Hematopoietic multipotent progenitor cell (in vitro differentiated cells): ENCODE measurements around the gene GLCE. TPM values are rescaled to one million over a fixed set of nuclear protein-coding genes. Genes with fewer than 3 reads are reported as not detected.

Experiments used
- DNase-seq, 3 donors: peaks; one replicate each; pipeline ENCODE4 v3.0.0-alpha.2; 2011 to 2015; ENCODE audit warnings: low read depth in 2 of 3, low spot score in 2 of 3
- total RNA-seq: library from RNA; depleted of rRNA; stranded (reverse); fragments of >200 nt; gene quantifications from one replicate; pipeline ENCODE4 v1.2.3, GENCODE V29; 2012

Gene GLCE
- total RNA-seq = 7.3 TPM

- peak; percentile 84 to 95 (median 92) for DNase-seq
These were observed at the start of gene GLCE for GRCh38 chr15:69160141-69160993. Gene GLCE, plus strand, starts transcription at chr15:69160635. Its CDS starts 95,172 bp downstream, at chr15:69255807.

DNA sequence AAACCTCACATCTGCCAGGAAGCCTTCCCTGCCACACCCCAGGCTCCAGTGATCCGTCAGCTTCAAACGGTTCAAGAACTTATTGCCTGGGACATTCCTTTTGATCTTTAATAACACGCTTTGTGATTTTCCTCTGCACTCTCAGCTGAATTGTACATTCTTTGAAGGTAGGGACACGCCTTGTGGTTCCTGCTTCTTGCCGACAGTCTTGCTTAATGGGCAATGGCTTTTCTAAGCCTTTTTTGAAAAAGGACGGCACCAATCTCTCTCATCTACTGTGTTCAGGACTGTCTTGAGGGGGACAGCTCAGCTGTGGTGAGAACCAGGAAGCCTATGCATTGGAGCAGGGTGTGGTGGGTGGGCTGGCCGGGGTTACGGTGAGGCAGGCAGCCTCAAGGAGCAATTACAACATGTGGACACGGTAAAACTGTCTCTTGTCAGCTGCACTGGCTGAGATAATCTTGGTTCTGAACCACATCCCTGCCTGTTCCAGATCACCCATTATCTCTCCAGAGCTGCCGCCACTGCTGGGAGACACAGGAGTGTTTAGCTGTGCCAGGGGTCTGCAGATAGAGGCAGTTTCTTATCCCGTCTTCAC, 46.0 kb upstream of the GLCE start:
- peak in 1 of 3 donors; percentile 7 for DNase-seq

- DNase-seq = no peak
These were observed 45.4 kb upstream of the GLCE start for GRCh38 chr15:69115031-69115430.

- DNase-seq = no peak
These were observed 44.0 kb upstream of the GLCE start for GRCh38 chr15:69116391-69116790.

- no peak for DNase-seq
These were observed 43.0 kb upstream of the GLCE start for GRCh38 chr15:69117431-69117871.

DNA sequence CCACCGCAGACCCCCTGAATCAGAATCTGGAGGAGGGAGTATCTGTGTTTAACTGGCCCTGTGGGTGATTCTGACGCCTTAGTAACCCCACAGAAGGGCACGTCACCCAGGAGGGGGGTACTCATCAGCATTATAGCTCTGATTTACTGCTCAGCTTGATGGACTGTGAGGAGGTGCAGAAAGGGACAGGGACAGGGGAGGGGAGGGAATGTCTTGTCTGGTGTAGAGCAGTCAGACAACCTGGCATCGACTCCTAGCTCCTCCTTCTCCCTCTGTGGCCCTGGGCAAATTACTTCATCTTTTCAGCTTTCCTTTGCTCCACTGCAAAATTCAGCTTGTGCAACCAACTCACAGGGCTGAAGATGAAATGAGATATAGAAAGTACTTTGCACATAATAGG, 42.3 kb upstream of the GLCE start:
- DNase-seq = no peak

DNA sequence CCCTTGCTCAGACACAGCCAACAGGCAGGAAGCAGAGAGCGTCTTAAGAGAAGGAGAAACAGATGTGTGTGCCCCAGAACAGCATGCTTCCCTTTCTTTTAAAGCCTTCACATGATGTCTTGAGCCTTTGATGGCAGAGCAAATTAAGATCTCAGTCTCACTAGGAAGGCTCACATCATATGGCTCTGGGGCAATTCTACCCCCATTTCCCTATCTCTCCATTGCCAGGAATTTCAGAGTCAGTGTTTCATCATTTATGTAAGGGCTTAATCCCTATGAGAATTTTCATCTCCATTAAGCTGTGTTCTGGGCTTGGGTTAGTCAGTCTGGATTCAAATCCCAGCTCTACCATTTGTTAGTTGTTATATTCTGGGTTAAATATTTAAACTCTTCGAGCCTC, 41.4 kb upstream of the GLCE start:
- peak in 1 of 3 donors; percentile 26 for DNase-seq

DNA sequence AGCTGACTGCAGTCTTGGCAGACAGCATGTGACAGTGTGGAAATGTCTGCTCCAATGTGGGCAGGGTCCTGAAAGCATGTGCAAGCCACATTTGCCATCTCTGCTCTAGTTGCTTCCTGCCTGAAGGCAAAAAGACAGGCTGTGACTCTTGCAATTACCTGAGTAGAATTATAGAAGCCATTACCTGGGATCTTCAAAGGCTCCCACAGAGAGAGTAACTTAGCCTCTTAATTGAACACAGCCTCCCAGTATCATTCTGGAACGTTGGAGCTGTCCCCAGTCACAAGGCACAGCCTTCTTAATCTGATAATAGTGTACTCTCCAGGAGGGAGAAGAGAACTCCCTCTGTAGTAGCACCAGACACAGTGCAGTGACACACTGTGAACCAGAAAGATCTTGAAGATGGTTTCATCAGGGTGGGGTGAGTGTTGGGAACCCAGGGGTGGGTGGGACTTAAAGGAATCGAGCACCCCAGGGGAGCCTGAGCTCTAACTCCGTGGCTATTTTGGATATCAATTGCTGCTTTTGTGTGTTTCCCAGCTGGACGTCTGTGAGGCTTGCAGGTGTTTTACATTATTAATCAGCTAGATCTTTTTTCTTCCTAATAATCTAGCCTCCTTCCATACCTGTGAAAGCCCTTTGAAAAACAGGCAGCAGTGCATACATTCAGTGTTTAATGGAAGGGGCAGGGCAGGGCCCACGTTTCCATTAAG, 40.6 kb upstream of the GLCE start:
- no peak for DNase-seq

DNA sequence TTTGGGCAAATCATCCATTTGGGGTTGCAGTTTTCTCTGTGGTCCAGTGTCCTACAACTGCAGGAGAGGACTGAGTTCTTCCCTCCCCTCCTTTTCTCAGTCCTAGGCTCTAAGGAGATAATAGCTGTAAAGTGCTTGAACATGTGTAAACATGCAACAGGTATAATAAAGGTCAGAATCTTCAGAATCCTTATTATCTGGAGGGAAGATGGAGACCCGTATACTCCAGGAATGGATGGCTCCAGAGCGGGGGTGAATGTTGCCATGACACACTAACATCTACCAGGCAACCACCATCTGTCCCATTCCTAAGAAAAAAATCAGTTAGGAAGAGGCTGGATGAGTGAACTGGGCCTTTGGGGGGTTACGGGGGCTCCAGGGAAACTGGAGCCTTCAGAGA, 39.7 kb upstream of the GLCE start:
- no peak for DNase-seq

GRCh38 chr15:69121198-69121828, 39.1 kb upstream of the GLCE start:
- no peak for DNase-seq

GRCh38 chr15:69125236-69125635, 35.2 kb upstream of the GLCE start:
- DNase-seq = no peak

DNA sequence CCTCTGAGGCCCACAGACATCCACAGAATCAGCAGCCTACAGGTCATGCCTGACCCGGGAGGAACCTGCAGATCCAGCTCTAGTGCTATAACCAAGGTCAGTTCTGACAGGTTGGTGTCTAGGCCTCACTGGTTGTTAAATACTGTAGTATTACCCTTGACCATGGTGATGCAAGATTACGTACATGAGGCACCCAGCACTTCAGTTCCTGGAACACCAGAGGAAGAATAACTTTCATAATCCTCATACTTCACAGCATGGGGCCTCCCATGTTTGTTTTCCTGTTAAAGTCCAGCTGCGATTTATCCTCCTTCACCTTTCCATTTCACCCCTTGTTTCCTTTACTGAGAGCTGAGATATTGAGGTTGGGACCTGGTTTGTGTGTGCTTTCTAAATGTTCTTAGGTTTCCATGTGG, 34.4 kb upstream of the GLCE start:
- DNase-seq = no peak

- no peak for DNase-seq
These were observed 33.1 kb upstream of the GLCE start for GRCh38 chr15:69127306-69127705.

GRCh38 chr15:69128667-69129311, 31.6 kb upstream of the GLCE start:
- no peak for DNase-seq

DNA sequence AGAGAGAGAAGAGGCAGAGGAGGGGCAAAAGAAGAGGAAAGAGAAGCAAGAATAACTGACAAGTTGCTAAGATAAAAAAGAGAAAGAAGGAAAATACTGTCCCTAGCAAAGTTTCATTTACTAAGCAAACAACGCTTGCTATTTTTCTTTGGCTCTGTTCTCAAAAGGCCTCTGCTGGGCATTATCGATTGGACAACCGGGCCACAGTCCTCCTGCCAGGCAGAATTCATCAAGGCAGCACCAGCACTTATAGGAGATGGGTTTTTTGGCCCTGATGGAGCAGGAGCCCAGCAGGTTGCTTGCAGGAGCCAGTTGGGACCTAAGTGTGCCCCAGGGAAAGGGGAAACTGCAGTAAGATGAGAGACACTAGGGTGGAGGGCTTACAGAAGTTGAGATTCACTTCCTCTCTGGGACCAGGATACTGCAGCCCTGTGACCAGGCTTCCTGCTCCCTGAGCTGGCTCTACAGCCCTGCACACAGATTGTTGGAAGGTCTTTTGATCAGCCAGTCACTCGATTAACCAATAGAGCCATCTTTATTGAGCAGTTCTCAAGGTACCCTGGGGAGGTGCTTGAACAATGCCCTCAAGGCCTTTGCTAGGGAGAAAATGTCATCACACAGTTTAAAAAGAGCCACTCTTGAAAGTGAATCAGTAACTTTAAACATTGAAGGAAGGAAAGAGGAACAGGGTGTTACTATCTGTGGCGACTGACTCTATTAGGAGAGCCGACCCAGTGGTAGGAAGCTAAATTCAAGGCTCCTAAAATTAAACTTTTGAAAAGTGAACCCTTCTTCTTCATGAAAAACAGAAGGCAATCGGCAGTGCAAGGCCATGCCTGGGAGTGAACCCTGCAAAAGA, 28.8 kb upstream of the GLCE start:
- DNase-seq = no peak

DNA sequence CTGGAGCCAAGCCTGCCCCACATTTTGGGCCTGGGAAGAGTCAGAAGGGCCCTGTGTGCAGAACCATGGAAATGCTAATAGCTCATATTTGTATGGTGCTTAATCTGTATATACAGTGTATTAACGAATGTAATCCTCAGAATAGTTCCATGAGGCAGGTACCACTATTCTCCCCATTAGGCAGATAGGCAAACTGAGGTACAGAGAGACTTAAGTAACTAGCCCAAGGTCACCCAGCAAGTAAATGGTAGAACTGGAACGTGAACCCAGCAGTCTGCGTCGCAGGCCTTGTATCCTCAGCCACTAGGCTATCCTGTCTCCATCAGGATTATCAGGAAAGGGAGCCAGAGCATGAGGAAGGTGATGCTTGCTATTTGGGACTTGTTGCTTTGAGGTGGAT, 28.0 kb upstream of the GLCE start:
- DNase-seq = no peak

- no peak for DNase-seq
These were observed 27.2 kb upstream of the GLCE start for GRCh38 chr15:69132977-69133861.

DNA sequence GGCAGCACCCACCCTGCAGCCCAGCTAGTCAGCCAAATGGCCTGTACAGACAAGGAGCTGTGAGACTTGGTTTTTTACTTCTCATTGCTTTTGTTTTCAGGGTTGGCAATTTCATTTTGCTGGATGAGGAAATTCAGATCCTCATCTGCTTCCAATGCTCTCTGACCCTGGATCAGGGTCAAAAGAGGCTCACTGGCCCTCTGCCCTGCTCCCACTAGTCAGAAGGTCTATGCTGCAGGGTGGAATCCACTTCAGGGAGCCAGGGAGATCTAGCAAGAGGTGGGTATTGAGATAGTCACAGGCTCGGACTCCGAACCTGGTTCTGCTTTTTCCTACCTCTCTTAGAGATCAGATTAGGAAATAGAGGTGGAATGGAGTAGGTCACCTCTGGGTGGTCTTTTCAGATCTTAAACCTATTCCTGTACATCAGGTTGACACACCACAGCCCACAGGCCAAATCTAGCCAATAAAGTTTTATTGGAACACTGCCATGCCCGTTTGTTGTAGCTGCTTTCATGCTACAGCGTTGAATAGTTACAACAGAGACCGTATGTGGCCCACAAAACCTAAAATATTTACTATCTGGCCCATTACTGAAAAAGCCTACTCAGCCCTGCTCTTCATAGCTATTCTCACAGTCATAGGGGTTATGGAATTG, 26.4 kb upstream of the GLCE start:
- DNase-seq = no peak
